Activated CD8-positive, alpha-beta T cell treated with anti-CD3 and anti-CD28 coated beads for 36 hours (primary cell): ENCODE results near the gene DNASE2. TPM values are rescaled to one million over a fixed set of nuclear protein-coding genes. Genes with fewer than 3 reads are reported as not detected.
A peak's percentile ranks its signal among the peaks of the same experiment; 100 is the strongest.

Experiments used
- ATAC-seq: fragments of 200-7000 bp; cut with Tn5 transposase; one replicate; pipeline ENCODE4 v1.10.0; 2021; ENCODE audit warnings: mild to moderate bottlenecking, moderate library complexity
- CTCF ChIA-PET: fragments of 350-600 bp; sonication (Branson Sonifier 250); formaldehyde crosslinking; loops from one replicate; lab custom pipeline; 2021; ENCODE audit warnings: antibody characterized with exemption; lab: Charles Lee
- POLR2A ChIA-PET: fragments of 350-600 bp; sonication (Branson Sonifier 250); formaldehyde crosslinking; loops from one replicate; lab custom pipeline; 2021; ENCODE audit warnings: antibody characterized with exemption; lab: Charles Lee
- DNase-seq: peaks from one replicate; pipeline ENCODE4 v3.0.0-alpha.2; 2020
- H3K27ac Mint-ChIP-seq: one replicate; pipeline ENCODE4 v1.8.0; 2021; ENCODE audit warnings: mild to moderate bottlenecking, mixed read lengths
- H3K27me3 Mint-ChIP-seq: one replicate; pipeline ENCODE4 v1.8.0; 2021; ENCODE audit warnings: mixed read lengths
- H3K36me3 Mint-ChIP-seq: one replicate; pipeline ENCODE4 v1.8.0; 2021; ENCODE audit warnings: low read depth, mixed read lengths
- H3K4me1 Mint-ChIP-seq: one replicate; pipeline ENCODE4 v1.8.0; 2021; ENCODE audit warnings: low read depth, mixed read lengths
- H3K4me3 Mint-ChIP-seq: one replicate; pipeline ENCODE4 v1.8.0; 2021; ENCODE audit warnings: mild to moderate bottlenecking, moderate library complexity, mixed read lengths
- H3K9me3 Mint-ChIP-seq: one replicate; pipeline ENCODE4 v1.8.0; 2021; ENCODE audit warnings: mixed read lengths
- CTCF ChIP-seq: fragments of 200-600 bp; IDR thresholded peaks from one replicate; pipeline ENCODE4 v1.8.0; 2022; ENCODE audit warnings: antibody characterized with exemption, mild to moderate bottlenecking
- intact Hi-C: fragments of 100-400 bp; cut with micrococcal nuclease; formaldehyde crosslinking; loops from one replicate; pipeline ENCODE4 v1.10.0; 2022
- total RNA-seq, 2 experiments: library from RNA; stranded (reverse); gene quantifications; one replicate each; pipeline ENCODE4 v1.2.3, GENCODE V29; 2021

The DNASE2 gene
- total RNA-seq, 2 experiments from 2014 or later, result 22.3 to 26.1 TPM

- POLR2A ChIA-PET, result no interaction called here
Measured at GRCh38 chr19:12843999-12844732, 37.1 kb downstream of the DNASE2 start.

GRCh38 chr19:12843328-12843727 is 37.9 kb downstream of the DNASE2 start:
- intact Hi-C loops, result no loop called here
- CTCF ChIA-PET, result no interaction called here
- no peak for DNase-seq
- Mint-ChIP-seq H3K4me3 (no peak overlapping the region), H3K36me3 (no peaks in the 10 kb centered on the region), H3K27ac (no peak overlapping the region), H3K27me3 (peaks cover 57% of the 10 kb centered on the region), H3K9me3 (no peaks in the 10 kb centered on the region), H3K4me1 (peaks cover 25% of the 10 kb centered on the region)
- no peak for ATAC-seq
- POLR2A ChIA-PET, result no interaction called here
- TF ChIP-seq CTCF, result no peak

More at GRCh38 chr19:12843999-12844732, 37.1 kb downstream of the DNASE2 start:
- ATAC-seq, result no peak
- no peak for TF ChIP-seq CTCF
- no peaks in the 10 kb centered on the region for H3K9me3 Mint-ChIP-seq
- no peak overlapping the region for H3K4me3 Mint-ChIP-seq
- DNase-seq, result no peak
- intact Hi-C loops, result no loop called here
- no peak overlapping the region for H3K27ac Mint-ChIP-seq
- no peaks in the 10 kb centered on the region for H3K36me3 Mint-ChIP-seq
- H3K27me3 Mint-ChIP-seq, result peaks cover 55% of the 10 kb centered on the region
- peaks cover 23% of the 10 kb centered on the region for H3K4me1 Mint-ChIP-seq
- CTCF ChIA-PET, result interaction anchor here (0.7 to 6.7 kb wide), 3 partner anchors 48 to 86 kb away, joined by 3 to 118 read pairs (median 4); no protein-coding TSS in a partner anchor

- H3K4me1 Mint-ChIP-seq, result peaks cover 23% of the 10 kb centered on the region
- H3K27me3 Mint-ChIP-seq, result peaks cover 60% of the 10 kb centered on the region
- no peak overlapping the region for H3K4me3 Mint-ChIP-seq
- ATAC-seq (no peak), DNase-seq (no peak)
- H3K36me3 Mint-ChIP-seq, result no peaks in the 10 kb centered on the region
- TF ChIP-seq CTCF, result no peak
- no peaks in the 10 kb centered on the region for H3K9me3 Mint-ChIP-seq
- H3K27ac Mint-ChIP-seq, result no peak overlapping the region
- ChIA-PET POLR2A (no interaction called here), CTCF (no interaction called here)
- intact Hi-C loops, result no loop called here
Measured at GRCh38 chr19:12842511-12842910, 38.7 kb downstream of the DNASE2 start.

- Mint-ChIP-seq H3K4me1 (peaks cover 28% of the 10 kb centered on the region), H3K4me3 (peak overlapping the region; percentile 2), H3K36me3 (no peaks in the 10 kb centered on the region), H3K9me3 (no peaks in the 10 kb centered on the region), H3K27ac (no peak overlapping the region), H3K27me3 (peaks cover 65% of the 10 kb centered on the region)
- ATAC-seq (no peak), DNase-seq (peak; percentile 35)
- ChIA-PET CTCF (no interaction called here), POLR2A (no interaction called here)
- intact Hi-C loops, result no loop called here
- TF ChIP-seq CTCF, result no peak
Measured at GRCh38 chr19:12841094-12841493, 40.2 kb downstream of the DNASE2 start.
